Cardiac muscle cell (in vitro differentiated cells and primary cell): Measurements from ENCODE around the gene TMEM38B. TPM values are rescaled to one million over a fixed set of nuclear protein-coding genes. Genes with fewer than 3 reads are reported as not detected.

Experiments
- DNase-seq, 2 donors: peaks; one replicate each; pipeline versions ENCODE4 v3.0.0 to v3.0.0-alpha.2; 2010 to 2017; ENCODE audit warnings: low read depth in 1 of 2, low spot score in 1 of 2
- H3K27ac ChIP-seq: fragments of 200-600 bp; sonication (generic); 2 replicates; pipeline ENCODE4 v1.5.1; 2016
- H3K27me3 ChIP-seq: fragments of 200-600 bp; sonication (generic); 2 replicates; pipeline ENCODE4 v1.6.0; 2016; ENCODE audit warnings: control low read depth
- H3K36me3 ChIP-seq: fragments of 200-600 bp; sonication (generic); 2 replicates; pipeline ENCODE4 v1.5.1; 2016; ENCODE audit warnings: control low read depth
- H3K4me1 ChIP-seq: fragments of 200-600 bp; sonication (generic); 2 replicates; pipeline ENCODE4 v1.8.1; 2017; ENCODE audit warnings: low read depth, mild to moderate bottlenecking, mixed run types
- H3K4me3 ChIP-seq: fragments of 200-600 bp; sonication (generic); 2 replicates; pipeline ENCODE4 v1.5.1; 2016; ENCODE audit warnings: mild to moderate bottlenecking
- H3K9me3 ChIP-seq: fragments of 200-600 bp; sonication (generic); 2 replicates; pipeline ENCODE4 v1.5.1; 2017; ENCODE audit warnings: low read depth, mild to moderate bottlenecking, control low read depth
- CTCF ChIP-seq: IDR thresholded peaks from 2 replicates; pipeline ENCODE4 v1.5.1; 2012; ENCODE audit warnings: low read depth, mild to moderate bottlenecking, low read length
- polyA plus RNA-seq: library from polyadenylated mRNA; unstranded; fragments of >200 nt; fragmentation: Nextera tagmentation; extraction: Ambion mirVana; gene quantifications from 2 replicates; pipeline ENCODE4 v1.2.1, GENCODE V29; 2016
- total RNA-seq: library from RNA; depleted of rRNA; stranded (reverse); fragments of >200 nt; gene quantifications from 2 replicates; pipeline ENCODE4 v1.2.3, GENCODE V29; 2016

The TMEM38B gene
- total and polyA plus RNA-seq, 2 experiments from 2014 or later: 17.5 to 24.9 TPM

DNA sequence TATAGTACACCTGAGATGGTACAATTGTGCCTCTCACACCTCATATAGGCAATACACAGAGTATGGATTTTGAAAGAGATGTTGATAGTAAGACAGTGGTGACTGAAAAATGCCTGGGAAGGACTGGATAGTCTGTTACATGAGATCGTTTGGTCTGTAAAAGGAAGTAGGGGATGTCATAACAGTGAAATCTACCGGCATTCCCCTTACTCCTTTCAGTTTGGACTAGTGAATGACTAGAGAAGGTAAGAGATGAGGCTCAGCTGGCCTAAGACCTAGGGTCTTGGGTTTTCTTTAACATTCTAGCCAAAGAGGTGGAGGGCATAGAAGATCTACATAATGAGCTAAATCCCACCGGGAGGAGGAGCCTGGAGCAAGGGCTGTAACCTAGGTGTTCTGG is 24.0 kb upstream of the TMEM38B start:
- TF ChIP-seq CTCF: no peak
- Histone ChIP-seq H3K36me3 (no peaks in the 10 kb centered on the region), H3K27me3 (no peaks in the 10 kb centered on the region), H3K9me3 (no peaks in the 10 kb centered on the region), H3K4me3 (no peak overlapping the region), H3K27ac (no peak overlapping the region), H3K4me1 (peaks cover 3% of the 10 kb centered on the region)
- no peak for DNase-seq

GRCh38 chr9:105670775-105671174 is 23.6 kb upstream of the TMEM38B start:
- no peaks in the 10 kb centered on the region for H3K9me3 ChIP-seq
- TF ChIP-seq CTCF: no peak
- no peaks in the 10 kb centered on the region for H3K36me3 ChIP-seq
- H3K4me1 ChIP-seq: peaks cover 3% of the 10 kb centered on the region
- no peak overlapping the region for H3K27ac ChIP-seq
- H3K4me3 ChIP-seq: no peak overlapping the region
- H3K27me3 ChIP-seq: no peaks in the 10 kb centered on the region
- no peak for DNase-seq

DNA sequence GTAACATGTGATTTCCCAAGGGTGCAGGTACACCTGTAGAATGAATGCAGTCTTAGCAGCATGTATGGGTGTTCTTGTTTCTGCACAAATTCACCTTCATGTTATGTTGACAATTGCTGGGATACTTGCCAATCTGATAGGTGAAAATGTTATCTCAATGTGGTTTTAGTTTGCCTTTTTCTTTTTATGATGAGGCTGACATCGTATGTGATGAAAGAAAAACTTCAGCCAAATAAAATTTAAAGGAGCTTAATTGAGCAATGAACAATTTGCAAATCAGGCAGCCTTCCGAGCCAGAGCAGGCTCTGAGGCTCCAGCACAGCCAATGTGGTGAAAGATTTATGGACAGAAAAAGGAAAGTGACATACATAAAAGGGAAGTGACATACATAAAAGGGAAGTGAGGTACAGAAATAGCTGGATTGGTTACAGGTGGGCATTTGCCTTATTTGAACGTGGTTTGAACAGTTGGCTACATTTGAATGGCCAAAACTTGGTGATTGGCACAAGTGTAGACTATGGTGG is 21.6 kb upstream of the TMEM38B start:
- Histone ChIP-seq H3K4me3 (no peak overlapping the region), H3K9me3 (no peaks in the 10 kb centered on the region), H3K27ac (no peak overlapping the region), H3K4me1 (peaks cover 6% of the 10 kb centered on the region), H3K36me3 (no peaks in the 10 kb centered on the region), H3K27me3 (no peaks in the 10 kb centered on the region)
- DNase-seq: no peak
- TF ChIP-seq CTCF: no peak

GRCh38 chr9:105673850-105674387 is 20.4 kb upstream of the TMEM38B start:
- H3K36me3 ChIP-seq: no peaks in the 10 kb centered on the region
- H3K4me3 ChIP-seq: no peak overlapping the region
- H3K27me3 ChIP-seq: no peaks in the 10 kb centered on the region
- TF ChIP-seq CTCF: no peak
- peaks cover 4% of the 10 kb centered on the region for H3K4me1 ChIP-seq
- no peak for DNase-seq
- H3K27ac ChIP-seq: no peak overlapping the region
- H3K9me3 ChIP-seq: no peaks in the 10 kb centered on the region

DNA sequence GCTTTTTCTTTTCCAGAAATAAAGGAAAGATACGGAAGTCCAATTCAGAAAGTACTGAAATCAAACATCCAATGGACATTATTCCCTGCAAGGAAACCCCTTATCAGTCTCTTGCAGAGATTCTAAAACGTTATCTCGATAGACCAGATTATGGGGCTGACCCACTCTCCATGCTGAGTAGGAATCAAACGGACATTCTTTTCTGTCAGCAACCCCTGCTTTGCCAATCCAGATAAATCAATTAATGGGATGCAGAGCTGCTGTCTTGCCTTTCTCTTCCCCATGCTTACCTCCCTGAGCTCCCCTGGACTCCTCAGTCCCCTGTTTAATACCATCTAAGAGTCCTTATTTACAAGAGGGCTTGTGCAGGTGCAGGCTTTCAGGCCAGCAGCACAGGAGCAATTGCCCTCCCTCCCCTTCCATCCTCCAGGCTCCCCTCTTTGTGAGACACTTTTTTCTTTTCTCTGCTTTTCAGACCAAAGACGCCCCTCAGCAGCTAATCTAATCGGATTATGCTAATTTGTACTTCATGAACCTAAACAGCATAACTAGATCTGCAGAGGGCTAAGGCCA is 17.9 kb upstream of the TMEM38B start:
- Histone ChIP-seq H3K4me3 (no peak overlapping the region), H3K4me1 (peaks cover 4% of the 10 kb centered on the region), H3K36me3 (no peaks in the 10 kb centered on the region), H3K9me3 (no peaks in the 10 kb centered on the region), H3K27ac (no peak overlapping the region), H3K27me3 (no peaks in the 10 kb centered on the region)
- no peak for TF ChIP-seq CTCF
- DNase-seq: no peak
